GM11168 (cell line): Measurements from ENCODE around the gene PRR30.
"Not testable (repeated sequence)": the region's sequence is repeated elsewhere in the genome, so short reads cannot be mapped to it uniquely, and the experiment has no call there.

Experiments
- in situ Hi-C: fragments of 300-500 bp; cut with MboI; formaldehyde crosslinking; loops from one replicate; pipeline ENCODE4 v1.12.0; 2022; ENCODE audit warnings: low sequenced_read_pairs; ENCODE audit not compliant: unreplicated experiment

Gene PRR30

DNA sequence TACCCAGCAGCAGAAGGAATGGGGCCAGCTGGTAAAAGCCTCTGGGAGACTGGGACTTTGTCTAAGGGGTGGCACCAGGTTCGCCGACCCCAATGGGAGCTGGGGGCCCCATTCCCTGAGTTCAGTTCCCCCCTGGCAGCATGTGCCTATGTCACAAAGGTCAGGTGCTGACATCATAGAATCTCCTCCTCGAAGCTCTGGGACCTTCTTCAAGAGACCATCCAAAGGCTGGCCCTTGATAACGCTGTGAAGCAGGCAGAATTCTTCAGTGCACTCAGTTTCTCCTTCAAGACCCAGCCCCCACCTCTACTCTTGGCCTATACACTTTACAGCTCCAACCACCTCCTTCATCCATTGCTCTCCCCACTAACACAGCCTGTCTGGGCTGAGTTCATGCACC, at the start of gene PRR30:
Gene PRR30 (minus strand): TSS at position 101 of the 400 bp plus-strand sequence. CDS start 1,081 bp downstream, outside the sequence.
- in situ Hi-C loops, result no loop called here

DNA sequence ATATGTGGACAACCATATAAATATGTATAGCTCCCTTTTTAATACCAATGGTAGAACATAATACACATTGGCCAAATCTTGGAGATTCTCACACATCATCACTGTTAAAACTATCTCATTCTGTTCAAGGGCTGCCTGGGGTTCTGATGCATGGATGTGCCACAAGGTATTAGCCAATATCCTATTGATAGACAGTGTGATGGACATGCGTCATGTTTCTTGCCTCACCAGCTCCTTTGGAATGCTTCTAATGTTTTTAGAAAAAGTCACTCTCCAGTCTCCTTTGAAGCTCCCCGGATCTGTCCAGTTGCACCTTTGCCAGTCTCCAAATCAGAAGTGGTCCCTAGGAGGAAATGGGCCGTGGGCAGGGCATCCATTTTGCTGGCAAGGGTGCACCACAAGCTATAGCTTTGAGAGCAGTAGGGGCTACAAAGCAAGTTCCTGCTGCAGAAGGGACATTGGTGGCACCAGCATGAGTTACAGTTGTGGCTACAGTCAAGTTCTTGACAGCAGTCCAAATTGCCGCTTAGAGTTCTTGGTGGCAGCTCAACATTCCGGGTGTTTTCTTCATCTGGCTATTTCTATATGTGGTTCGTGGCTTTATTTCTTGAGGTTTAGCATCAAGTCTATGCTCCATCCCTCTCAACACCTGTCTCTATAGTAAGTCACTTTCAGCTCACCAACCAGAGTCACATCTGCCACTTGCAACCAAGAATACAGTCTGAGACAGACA, 47.6 kb upstream of the PRR30 start:
- in situ Hi-C loops, result no loop called here

DNA sequence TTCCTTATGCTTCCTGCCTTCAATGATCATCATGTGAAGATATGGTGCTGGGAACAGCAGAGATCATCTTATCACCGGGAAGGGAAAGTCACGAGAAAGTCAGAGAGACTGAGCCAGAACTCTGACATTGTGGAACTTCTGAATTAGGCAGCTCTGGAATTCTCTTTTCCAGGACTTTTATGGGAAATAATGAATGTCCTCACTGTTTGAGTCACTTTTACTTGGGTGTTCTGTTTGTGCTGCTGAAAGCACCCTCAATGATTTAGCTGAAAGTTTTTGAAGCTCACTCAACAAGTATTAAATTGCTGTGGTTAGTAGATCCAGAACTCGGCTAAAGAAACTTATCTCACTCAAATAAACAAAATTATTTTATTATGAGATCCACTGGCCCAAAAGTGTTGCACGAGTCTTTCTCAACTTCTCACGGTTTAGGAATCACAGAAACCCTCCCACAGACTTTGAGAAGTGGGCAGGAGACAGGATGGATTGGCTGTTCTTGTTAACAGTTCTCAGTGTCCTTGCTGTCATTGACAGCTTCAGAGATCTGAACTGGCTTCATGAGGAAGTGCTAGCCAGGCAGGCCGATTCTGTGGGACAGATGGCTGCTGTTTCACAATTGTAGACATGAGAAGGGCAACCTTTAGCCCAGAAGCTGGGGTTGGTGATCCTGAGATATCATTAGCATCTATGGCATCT, 46.3 kb upstream of the PRR30 start:
- in situ Hi-C loops, result no loop called here

DNA sequence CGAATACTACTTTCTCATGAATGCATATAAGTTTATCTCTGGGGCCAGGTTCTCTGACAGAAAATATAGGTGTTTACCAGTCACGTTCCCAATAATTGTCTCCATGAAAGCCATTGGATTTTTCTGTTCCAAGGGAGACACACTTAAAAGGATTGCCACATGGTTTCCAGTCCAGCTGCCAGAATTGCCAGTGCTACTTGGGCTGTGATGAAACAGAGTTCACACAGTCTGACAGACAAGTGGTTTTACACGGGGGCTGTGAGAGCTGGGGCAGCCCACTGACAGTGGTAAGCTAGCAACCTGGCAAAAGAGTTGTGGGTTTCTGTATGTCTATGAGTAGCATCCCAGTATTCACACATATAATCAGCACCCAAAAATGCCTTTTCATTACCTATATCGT, 44.9 kb upstream of the PRR30 start:
- in situ Hi-C loops, result no loop called here

DNA sequence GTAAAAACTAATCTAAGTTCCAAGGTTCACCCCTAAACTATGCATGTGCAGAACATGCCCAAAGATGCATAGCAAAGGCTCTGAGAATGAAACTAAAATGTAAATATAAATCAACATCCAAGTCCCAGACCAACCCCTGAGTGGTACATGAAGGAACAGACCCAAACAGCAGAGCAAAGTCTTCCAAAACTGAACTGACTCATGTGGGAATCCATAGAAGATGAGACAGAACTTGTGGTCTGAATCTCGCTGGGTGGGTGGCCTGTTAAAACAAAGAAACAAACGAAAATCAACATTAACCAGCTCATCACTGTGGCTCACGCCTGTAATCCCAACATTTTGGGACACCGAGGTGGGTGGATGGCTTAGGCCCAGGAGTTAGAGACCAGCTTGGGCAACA, 43.1 kb upstream of the PRR30 start:
- in situ Hi-C loops, result no loop called here

DNA sequence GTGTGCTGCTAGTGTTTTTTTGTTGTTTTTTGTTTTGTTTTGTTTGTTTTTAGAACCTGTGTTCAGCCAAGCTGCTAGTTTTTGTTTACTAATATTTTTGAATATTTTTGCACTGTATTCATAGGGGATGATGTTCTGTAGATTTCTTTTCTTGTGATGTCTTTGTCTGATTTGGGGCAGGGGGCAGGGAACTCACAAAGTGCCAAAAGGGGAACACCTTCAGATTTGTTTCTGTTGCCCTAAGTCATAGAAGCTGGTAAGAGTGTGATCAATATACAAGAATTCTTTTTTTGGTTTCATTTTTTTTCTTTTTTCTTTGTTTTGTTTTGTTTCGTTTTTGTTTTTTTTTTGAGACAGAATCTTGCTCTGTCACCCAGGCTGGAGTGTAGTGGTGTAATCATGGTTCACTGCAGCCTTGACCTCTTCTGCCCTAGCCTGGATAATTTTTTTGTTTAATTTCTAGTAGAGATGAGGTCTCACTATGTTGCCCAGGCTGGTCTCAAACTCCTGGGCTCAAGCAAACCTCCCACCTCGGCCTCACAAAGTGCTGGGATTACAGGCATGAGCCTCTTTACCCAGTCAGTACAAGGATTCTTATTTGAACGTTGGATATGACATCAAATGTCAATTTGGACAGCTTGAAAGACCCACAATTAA, 40.3 kb upstream of the PRR30 start:
- in situ Hi-C loops, result no loop called here

DNA sequence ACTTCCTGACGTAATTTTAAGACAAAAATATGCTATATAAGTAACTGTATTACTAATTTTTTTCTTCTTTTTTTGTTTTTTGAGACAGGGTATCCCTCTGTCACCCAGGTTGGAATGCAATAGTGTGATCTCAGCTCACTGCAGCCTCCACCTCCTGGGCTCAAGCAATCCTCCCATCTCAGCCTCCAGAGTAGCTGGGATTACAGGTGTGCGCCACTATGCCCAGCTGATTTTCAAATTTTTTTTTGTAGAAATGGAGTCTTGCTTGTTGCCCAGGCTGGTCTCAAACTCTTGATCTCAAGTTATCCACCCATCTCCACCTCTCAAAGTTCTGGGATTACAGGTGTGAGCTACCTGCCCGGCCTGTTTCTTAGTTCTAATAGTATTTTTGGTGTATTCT, 39.3 kb upstream of the PRR30 start:
- in situ Hi-C loops, result no loop called here

DNA sequence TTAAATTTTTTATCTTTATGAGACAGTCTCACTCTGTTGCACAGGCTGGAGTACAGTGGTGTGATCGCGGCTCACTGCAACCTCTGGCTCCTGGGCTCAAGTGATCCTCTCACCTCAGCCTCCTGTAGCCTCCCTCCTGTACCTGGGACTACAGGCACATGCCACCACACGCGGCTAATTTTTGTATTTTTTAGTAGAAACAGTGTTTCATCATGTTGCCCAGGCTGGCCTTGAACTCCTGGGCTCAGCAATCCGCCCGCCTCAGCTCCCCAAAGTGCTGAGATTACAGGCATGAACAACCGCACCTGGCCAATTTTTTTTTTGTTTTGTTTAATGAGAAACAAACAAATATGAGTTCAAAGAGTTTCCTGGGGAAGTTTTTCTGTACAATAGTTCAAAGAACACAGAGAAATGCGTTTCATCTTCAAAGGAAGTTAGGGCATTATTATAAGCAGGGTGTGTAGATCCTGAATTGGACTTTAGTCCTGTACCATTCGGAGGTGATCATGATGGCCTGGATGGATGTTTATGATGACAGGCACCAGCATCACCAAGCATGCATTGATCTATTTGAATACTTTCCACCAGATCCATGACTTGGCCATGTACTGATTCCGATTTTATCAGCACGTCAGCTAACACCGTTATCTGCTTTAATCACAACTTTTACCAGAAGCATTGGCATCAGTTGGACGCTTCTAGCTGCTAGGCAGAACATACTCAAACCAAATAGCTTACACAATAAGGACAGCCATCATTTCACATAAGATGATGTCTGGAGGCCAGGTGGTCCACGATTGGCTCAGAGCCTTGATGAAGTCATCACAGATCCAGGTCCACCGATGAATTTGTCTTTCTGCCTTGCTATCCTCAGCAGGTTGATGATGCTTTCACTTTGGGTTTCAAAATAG, 38.5 kb upstream of the PRR30 start:
- in situ Hi-C loops, result no loop called here

DNA sequence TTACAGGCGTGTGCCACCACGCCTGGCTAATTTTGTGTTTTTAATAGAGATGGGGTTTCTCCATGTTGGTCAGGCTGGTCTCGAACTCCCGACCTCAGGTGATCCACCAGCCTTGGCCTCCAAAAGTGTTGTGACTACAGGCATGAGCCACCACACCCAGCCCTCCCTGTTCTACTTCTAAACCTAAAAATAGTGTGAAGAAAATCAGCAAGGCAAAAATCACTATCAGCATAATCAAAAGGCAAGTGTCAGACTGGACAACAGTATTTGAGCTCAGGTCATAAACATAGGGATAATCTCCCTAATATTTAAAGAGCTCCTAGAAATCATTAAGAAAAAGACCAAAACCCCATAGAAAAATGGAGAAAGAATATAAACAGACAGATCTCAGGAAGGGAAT, 36.6 kb upstream of the PRR30 start:
- in situ Hi-C loops, result not testable (repeated sequence)

DNA sequence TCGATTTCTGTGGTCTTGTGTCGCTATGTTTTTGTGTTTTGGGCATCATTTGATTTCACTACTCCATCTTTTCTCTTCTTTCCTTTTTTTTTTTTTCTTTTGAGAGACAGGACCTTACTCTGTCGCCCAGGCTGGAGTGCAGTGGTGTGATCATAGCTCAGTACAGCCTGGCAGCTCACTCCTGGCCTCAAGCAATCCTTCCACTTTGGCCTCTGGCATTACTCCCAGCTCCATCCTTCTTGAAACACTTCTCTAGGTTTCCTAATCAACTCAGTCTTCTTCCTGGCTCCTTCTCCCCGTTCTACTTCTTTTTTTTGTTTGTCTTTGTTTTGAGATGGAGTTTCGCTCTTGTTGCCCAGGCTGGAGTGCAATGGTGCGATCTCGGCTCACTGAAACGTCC, 36.1 kb upstream of the PRR30 start:
- in situ Hi-C loops, result no loop called here

DNA sequence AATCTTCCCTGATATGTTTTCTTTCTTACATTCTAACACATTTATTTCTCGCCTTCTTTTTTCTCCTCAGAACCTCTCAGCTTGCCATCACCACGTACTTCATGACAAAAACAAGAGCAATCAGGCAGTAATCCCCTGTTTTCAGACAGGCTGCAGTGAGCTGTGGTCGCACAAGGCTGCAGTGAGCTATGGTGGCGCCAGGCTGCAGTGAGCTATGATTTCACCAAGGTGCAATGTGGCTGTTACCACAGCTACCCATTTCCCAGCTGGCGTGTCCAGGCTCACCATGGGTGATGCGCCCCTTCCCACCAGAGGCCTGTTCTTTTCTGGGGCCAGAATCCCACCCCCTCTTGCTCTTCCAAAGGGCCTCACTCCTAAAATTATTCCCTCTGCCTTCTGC, 35.4 kb upstream of the PRR30 start:
- in situ Hi-C loops, result no loop called here

DNA sequence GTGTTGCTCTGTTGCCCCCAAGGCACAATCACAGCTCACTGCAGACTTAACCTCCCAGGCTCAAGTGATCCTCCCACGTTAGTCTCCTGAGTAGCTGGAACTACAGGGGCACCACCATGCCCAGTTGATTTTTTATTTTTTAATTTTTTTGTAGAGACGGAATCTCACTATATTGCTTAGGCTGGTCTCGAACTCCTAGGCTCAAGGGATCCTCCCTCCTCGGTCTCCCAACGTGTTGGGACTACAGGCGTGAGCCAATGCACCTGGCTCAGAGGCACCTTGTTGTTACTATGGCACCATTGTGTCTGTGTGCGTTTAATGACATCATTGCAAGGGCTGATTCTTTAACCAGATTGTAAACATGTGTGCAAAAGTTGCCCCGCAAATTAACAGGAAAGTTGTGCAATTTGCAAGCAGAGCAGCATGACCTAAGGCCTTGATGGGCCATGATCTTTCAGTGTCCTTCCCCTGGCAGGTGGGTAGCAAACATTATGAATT, 32.2 kb upstream of the PRR30 start:
- in situ Hi-C loops, result no loop called here

DNA sequence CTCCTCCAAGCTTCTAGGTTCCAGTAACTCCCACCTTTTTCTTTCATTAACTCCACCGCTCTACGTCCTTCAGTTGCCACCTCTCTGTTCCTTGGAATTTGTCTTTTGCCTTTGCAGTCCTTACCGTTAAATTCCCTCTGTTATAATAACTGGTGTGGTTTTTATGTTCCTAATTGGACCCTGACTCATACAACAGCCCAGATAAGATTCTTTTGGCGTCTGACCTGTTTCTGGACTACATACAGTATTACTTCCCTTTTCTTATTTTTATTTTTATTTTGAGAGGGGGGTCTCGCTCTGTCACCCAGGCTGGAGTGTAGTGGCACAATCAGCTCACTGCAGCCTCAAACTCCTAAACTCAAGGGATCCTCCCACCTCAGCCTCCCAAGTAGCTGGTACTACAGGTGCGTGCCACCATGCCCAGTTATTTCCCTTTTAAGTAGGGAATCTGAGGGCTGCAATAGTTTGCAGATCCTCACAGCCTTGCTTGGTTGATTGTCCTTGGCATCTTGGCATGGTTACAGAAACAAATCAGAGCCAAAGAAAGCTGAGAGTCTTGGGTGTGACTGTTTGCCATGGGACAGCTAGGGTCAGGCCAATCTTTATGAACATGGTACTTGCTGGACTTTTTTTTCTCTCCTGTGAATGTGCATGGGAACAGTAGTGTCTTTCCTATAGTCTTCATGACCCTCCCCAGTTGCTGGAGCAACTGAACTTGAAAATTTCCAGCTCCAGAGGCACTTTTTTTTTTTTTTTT, 31.5 kb upstream of the PRR30 start:
- in situ Hi-C loops, result no loop called here

DNA sequence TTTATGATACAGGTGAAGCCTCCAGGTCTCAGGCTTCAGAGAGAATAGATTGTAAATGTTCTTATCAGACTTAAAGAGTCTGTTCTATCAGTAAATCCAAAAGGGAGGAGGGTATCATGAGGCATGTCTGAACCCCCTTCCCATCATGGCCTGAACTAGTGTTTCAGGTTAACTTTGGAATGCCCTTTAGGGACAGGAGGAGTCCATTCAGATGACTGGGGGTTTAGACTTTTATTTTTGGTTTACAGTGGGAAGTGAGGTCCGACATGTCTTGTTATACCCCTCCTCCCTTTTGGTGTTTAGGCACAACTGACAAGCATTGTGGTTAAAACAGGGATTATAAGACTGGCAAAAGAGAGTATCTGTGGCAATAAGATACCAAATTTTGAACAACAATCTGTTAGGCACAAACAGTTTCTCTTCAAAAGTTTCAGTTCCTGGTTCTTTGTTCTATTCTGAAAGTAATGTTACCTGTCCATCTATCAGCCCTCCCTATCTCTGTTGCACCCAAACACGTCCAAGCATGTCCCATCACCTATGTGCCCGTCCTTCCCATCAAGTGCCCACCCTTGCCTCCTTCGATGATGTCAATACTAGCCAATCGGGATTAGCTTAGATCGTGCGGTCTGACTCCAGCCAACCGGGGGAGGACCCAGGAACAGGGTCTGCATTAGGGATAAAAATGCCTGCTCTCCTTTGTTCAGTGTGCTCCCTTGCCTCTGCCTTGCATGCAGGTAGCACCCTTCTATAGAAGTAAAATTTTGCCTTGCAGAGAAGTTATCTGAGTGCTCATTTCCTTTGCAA, 26.0 kb upstream of the PRR30 start:
- in situ Hi-C loops, result no loop called here

DNA sequence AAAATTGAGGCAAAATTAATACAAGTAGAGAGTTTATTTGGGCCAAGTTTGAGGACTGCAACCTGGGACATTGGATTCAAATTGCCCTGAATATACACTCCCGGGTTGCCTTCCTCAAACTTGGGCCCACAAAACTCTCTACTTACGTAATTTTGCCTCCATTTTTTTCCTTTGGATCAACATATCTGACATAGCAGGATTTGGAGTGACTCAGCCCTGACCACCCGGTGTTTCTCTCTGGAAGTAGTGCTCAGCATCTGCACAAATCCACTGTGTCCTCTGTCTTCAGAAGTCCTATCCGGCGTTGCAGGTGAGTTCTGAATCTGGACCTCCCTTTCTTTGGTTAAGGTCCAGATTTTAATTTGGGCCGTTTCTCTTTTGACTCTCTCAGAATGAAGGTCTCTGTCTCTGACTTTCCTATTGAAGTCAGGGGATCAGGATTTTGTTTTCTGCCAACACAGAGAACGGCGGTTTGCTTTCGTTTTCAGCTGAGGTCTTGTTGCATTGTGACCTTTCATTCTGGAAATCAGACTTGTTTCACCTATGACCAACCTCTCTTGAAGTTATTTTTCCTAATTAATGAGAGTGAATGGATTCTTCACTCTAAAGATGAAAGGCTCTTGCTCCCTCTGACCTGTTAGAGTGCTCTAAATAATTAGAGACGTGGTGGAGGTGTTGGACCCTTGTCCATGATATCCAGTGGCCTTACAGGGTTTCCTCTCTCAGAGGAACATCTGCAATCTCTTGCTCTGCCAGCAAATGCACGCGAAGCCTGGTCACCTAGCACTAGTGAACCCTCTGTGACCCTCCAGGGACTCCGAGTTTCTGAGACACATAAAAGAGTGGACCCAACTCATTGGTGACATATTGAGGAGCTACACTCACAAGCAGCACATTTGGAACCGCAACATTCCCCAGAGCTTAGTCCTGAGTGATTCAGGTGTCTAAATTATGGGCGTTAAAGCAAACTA, 23.2 kb upstream of the PRR30 start:
- in situ Hi-C loops, result no loop called here

DNA sequence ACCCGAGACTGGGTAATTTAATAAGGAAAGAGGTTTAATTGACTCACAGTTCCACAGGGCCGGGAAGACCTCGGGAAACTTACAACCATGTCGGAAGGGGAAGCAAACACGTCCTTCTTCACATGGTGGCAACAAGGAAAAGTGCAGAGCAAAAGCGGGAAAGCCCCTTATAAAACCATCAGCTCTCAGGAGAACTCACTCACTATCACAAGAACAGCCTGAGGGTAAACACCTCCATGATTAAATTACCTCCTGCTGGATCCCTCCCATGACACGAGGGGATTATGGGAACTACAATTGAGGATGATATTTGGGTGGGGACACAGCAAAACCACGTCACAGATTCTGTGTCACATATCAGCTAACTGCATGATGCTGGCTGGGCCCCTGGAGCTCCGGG, 21.0 kb upstream of the PRR30 start:
- in situ Hi-C loops, result no loop called here

DNA sequence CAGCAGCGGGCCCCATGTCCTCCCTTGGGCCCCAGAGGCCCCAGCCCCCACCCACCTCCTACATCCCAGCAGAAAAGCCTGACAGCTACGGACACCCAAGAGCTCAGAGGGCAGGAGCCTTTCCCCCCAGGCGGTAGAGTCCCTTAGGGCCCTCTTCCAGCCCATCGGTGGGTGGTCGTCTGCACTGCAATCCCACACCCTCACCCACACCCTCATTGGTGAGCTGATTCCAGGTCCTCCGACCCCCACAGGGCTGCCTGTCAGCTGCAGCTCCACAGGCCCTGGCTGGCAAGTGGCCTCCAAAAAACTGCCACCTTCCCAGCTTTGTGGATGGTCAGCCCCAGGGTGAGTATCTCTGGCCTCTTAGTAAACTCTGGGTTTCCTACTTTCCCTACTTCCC, 20.1 kb upstream of the PRR30 start:
- in situ Hi-C loops, result no loop called here

DNA sequence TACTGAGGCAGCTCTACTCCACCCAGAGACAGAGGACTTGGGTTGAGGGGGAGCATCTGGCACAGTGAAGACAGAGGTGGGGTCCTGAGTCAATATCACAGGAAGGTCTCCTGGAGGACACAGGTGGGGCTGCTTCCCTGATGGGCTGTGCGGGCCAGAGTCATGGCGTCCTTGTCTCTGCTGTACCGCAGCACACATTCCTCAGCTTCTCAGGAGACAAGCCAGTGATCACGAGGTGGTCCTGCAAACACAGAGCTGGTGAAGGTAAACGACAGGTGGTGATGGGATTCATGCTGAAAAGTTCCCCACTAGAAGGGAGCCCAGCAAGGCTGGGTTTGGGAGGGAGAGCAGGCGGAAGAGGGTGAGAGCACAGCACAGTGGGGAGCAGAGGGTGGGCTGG, 19.3 kb upstream of the PRR30 start:
- in situ Hi-C loops, result no loop called here
